Fibroblast of pulmonary artery (primary cell): ENCODE results near the gene XRCC3.

Experiments used
- DNase-seq: peaks from one replicate; pipeline ENCODE4 v3.0.0-alpha.2; 2010; ENCODE audit warnings: low read depth
- H3K4me3 ChIP-seq: replicated peaks from 2 replicates; pipeline ENCODE4 v1.5.1; 2011; ENCODE audit warnings: low read depth, mild to moderate bottlenecking, control low read depth, low read length, moderate library complexity
- CTCF ChIP-seq: IDR thresholded peaks from 2 replicates; pipeline ENCODE4 v1.5.1; 2011; ENCODE audit warnings: mild to moderate bottlenecking, control low read depth, low read length, inconsistent platforms; ENCODE audit errors: missing control alignments

The XRCC3 gene

GRCh38 chr14:103715052-103716000, at the start of gene XRCC3, which contains the start of gene ZFYVE21:
Gene XRCC3 (minus strand): TSS chr14:103715451. CDS start chr14:103711087, 4,364 bp downstream.
Gene ZFYVE21 (plus strand): TSS chr14:103715810. CDS start chr14:103715842, 32 bp downstream.
- no peak for TF ChIP-seq CTCF
- H3K4me3 ChIP-seq, result peak within 1 kb of the TSS; percentile 68
- DNase-seq, result peak; percentile 99

- no peak overlapping the region for H3K4me3 ChIP-seq
- no peak for DNase-seq
- TF ChIP-seq CTCF, result no peak
Observed at GRCh38 chr14:103763730-103764488, 48.7 kb upstream of the XRCC3 start.

- no peak for DNase-seq
- no peak for TF ChIP-seq CTCF
- no peak overlapping the region for H3K4me3 ChIP-seq
Observed at GRCh38 chr14:103762541-103762940, 47.3 kb upstream of the XRCC3 start.

- no peak for TF ChIP-seq CTCF
- H3K4me3 ChIP-seq, result no peak overlapping the region
- DNase-seq, result no peak
Observed at GRCh38 chr14:103762036-103762435, 46.8 kb upstream of the XRCC3 start.

GRCh38 chr14:103758059-103758776, 43.0 kb upstream of the XRCC3 start:
- DNase-seq, result no peak
- no peak overlapping the region for H3K4me3 ChIP-seq
- no peak for TF ChIP-seq CTCF

GRCh38 chr14:103755060-103755459, 39.8 kb upstream of the XRCC3 start:
- H3K4me3 ChIP-seq, result no peak overlapping the region
- DNase-seq, result no peak
- no peak for TF ChIP-seq CTCF
